GM12891 (cell line): ENCODE results near the gene SUSD5.

Source experiments
- POLR2A ChIP-seq: IDR thresholded peaks from 2 replicates; pipeline ENCODE4 v1.6.1; 2011; ENCODE audit warnings: low read depth, low read length, control low read depth
- POLR2AphosphoS5 ChIP-seq: IDR thresholded peaks from 2 replicates; pipeline ENCODE4 v1.6.1; 2011; ENCODE audit warnings: low read depth, low read length, control low read depth

GRCh38 chr3:33134026-33134625, 84.5 kb downstream of the SUSD5 start:
- TF ChIP-seq POLR2AphosphoS5 (no peak), POLR2A (no peak)
